Activated CD8-positive, alpha-beta T cell treated with anti-CD3 and anti-CD28 coated beads, Interleukin-2, amount 10 ng/mL, durations not matched to agents 7 days and 5 days (primary cell): Measurements from ENCODE around the gene FKBP1A. TPM values are rescaled to one million over a fixed set of nuclear protein-coding genes. Genes with fewer than 3 reads are reported as not detected.

Source experiments
- ATAC-seq: fragments of 150-1000 bp; cut with Tn5 transposase; one replicate; pipeline ENCODE4 v1.10.0; 2021; ENCODE audit warnings: moderate library complexity
- CTCF ChIA-PET: fragments of 350-600 bp; sonication (Branson Sonifier 250); formaldehyde crosslinking; loops from one replicate; lab custom pipeline; 2021; ENCODE audit warnings: antibody characterized with exemption; lab: Charles Lee
- POLR2A ChIA-PET: fragments of 350-600 bp; sonication (Branson Sonifier 250); formaldehyde crosslinking; loops from one replicate; lab custom pipeline; 2021; ENCODE audit warnings: antibody characterized with exemption; lab: Charles Lee
- DNase-seq: peaks from one replicate; pipeline ENCODE4 v3.0.0-alpha.2; 2020
- H3K27ac Mint-ChIP-seq: one replicate; pipeline ENCODE4 v1.8.0; 2021; ENCODE audit warnings: mild to moderate bottlenecking, mixed read lengths
- H3K27me3 Mint-ChIP-seq: one replicate; pipeline ENCODE4 v1.8.0; 2021; ENCODE audit warnings: low read depth, mixed read lengths
- H3K36me3 Mint-ChIP-seq: one replicate; pipeline ENCODE4 v1.8.0; 2021; ENCODE audit warnings: low read depth, mixed read lengths
- H3K4me1 Mint-ChIP-seq: one replicate; pipeline ENCODE4 v1.8.0; 2021; ENCODE audit warnings: low read depth, mixed read lengths
- H3K4me3 Mint-ChIP-seq: one replicate; pipeline ENCODE4 v1.8.0; 2021; ENCODE audit warnings: mild to moderate bottlenecking, mixed read lengths
- H3K9me3 Mint-ChIP-seq: one replicate; pipeline ENCODE4 v1.8.0; 2022; ENCODE audit warnings: mixed read lengths; ENCODE audit not compliant: insufficient read depth
- total RNA-seq, 2 experiments: library from RNA; stranded (reverse); gene quantifications; one replicate each; pipeline ENCODE4 v1.2.3, GENCODE V29; 2021

The FKBP1A gene
- total RNA-seq, 2 experiments from 2014 or later, result 288 to 291 TPM

DNA sequence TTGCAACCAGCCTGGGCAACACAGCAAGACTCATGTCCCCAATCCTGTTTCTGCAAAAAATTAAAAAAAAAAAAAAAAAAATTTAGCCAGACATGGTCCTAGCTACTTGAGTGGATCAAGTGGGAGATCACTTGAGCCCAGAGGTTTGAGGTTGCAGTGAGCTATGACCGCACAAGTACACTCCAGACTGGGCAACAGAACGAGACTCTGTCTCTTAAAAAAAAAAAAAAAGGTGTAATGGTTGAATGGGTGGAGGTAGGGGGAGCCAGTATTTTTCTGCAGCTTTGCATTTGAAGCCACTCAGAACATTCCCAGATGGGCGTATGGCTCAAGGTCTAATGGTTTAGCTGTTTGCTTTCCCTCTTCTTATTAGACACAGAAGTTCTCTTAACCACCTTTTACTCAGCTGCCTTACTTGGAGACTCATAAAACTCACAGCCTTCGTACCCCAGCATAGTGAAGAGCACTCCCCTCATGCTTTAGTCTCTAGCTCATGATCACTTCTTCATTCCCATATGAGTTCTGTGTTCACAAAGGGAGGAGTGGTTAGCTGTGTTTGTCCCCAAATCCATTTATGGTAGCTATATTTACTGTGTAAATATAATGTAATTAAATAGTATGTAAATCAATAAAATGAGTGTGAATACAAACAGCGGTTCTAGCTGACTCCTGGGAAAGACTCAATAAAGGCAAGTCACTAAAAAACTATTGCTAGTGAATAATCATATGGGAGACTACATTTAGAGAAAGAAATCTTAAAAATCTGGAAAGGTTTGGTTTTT is 9.0 kb downstream of the FKBP1A start:
- Mint-ChIP-seq H3K4me1 (peaks cover 91% of the 10 kb centered on the region), H3K9me3 (no peaks in the 10 kb centered on the region), H3K27me3 (no peaks in the 10 kb centered on the region), H3K36me3 (peaks cover 68% of the 10 kb centered on the region), H3K27ac (no peak overlapping the region), H3K4me3 (no peak overlapping the region)
- DNase-seq (no peak), ATAC-seq (no peak)
- CTCF ChIA-PET, result interaction anchor here (0.8 to 2.6 kb wide), 6 partner anchors 8 to 83 kb away, joined by 3 to 15 read pairs (median 4); partner anchors contain the start of gene NSFL1C
- POLR2A ChIA-PET, result interaction anchor here (0.6 to 1.5 kb wide), 2 partner anchors 9 to 14 kb away, joined by 4 to 6 read pairs; no protein-coding TSS in a partner anchor

DNA sequence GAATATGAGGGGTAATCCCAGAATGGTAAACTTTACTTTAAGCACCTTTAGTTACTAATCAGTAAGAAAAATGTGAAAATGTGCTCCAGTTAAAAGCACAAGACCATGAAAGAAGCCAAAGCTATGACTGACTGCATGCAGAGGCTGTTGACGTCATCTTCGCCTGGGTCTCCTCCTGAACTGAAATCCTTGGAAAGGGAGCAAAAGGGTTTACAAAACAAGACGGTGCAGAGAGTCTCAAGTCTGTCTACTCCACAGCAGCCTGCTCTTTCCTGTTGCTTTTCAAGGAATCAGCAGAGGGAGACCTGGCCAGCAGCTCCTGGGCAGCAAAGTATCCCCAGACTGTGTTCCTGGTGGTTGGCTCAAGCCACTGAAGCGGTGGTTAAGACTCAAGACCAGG is 10.2 kb downstream of the FKBP1A start:
- POLR2A ChIA-PET, result interaction anchor here (1.5 kb wide), 1 partner anchor 13 kb away, joined by 6 read pairs; no protein-coding TSS in a partner anchor
- ATAC-seq (no peak), DNase-seq (no peak)
- Mint-ChIP-seq H3K4me3 (no peak overlapping the region), H3K4me1 (peaks cover 91% of the 10 kb centered on the region), H3K9me3 (no peaks in the 10 kb centered on the region), H3K36me3 (peaks cover 68% of the 10 kb centered on the region), H3K27ac (no peak overlapping the region), H3K27me3 (no peaks in the 10 kb centered on the region)
- CTCF ChIA-PET, result interaction anchor here (1.0 to 2.6 kb wide), 6 partner anchors 9 to 84 kb away, joined by 3 to 15 read pairs (median 4); partner anchors contain the start of gene NSFL1C

DNA sequence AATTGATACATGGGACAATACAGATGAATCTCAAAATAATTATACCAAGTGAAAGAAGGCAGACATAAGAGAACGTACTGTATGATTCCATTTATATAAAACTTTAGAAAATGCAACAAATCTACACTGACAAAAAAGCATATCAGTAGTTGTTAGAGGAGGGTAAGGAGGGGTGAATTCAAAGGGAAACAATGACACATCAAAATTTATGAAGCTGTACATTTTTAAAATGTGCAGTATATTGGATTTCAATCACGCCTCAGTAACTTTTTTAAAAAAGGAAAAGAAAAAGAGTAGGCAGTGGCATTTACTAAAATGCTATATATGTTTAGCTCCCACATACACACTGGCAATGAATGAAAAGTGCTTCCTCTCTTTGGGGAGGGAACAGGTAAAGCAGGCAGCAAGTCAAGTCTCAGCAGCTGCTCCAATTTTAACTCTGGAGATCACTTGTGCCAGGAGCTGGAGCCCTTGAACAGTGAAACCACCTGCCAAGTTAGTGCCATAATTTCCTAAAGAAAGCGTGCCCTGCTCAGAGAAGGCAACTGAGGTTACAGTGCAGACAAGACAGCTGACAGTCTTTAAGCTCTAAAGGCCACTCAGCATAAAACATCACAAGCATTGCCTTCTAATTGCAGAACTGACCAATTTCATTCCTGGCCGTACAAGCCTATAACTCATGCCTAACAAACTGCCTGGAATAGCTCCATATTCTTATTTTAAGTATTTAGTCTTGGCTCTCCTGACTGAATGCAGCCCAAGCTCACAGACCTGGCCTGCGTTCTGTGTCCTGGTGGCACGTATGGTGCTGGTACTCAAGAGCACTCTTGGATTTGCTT is 10.9 kb downstream of the FKBP1A start:
- Mint-ChIP-seq H3K4me3 (no peak overlapping the region), H3K4me1 (peaks cover 92% of the 10 kb centered on the region), H3K27ac (no peak overlapping the region), H3K36me3 (peaks cover 69% of the 10 kb centered on the region), H3K27me3 (no peaks in the 10 kb centered on the region), H3K9me3 (no peaks in the 10 kb centered on the region)
- POLR2A ChIA-PET, result interaction anchor here (1.5 kb wide), 1 partner anchor 12 kb away, joined by 6 read pairs; no protein-coding TSS in a partner anchor
- DNase-seq (no peak), ATAC-seq (no peak)
- CTCF ChIA-PET, result interaction anchor here (1.1 to 2.6 kb wide), 7 partner anchors 9 to 81 kb away, joined by 3 to 15 read pairs (median 4); no protein-coding TSS in a partner anchor

DNA sequence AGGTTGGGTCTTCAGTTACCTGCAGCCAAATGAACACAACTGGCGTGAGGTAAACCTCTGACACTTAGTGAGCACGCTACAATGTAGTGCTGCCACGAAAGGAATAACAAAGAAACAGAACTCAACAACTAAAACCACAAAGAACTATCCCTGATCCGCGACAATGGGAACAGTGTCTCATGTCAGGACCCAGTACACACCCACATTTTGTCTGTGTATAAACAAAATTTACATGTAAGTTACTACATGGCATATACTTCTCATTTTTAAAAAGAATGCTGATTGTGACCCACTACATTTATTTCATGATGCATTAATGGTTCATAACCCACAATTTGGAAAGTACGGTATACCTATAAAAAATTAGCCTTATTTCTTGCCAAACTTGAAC is 14.1 kb downstream of the FKBP1A start:
- no peaks in the 10 kb centered on the region for H3K9me3 Mint-ChIP-seq
- H3K27ac Mint-ChIP-seq, result no peak overlapping the region
- POLR2A ChIA-PET, result no interaction called here
- H3K4me1 Mint-ChIP-seq, result peaks cover 93% of the 10 kb centered on the region
- no peak overlapping the region for H3K4me3 Mint-ChIP-seq
- no peak for DNase-seq
- no peaks in the 10 kb centered on the region for H3K27me3 Mint-ChIP-seq
- no peak for ATAC-seq
- H3K36me3 Mint-ChIP-seq, result peaks cover 72% of the 10 kb centered on the region
- CTCF ChIA-PET, result no interaction called here

DNA sequence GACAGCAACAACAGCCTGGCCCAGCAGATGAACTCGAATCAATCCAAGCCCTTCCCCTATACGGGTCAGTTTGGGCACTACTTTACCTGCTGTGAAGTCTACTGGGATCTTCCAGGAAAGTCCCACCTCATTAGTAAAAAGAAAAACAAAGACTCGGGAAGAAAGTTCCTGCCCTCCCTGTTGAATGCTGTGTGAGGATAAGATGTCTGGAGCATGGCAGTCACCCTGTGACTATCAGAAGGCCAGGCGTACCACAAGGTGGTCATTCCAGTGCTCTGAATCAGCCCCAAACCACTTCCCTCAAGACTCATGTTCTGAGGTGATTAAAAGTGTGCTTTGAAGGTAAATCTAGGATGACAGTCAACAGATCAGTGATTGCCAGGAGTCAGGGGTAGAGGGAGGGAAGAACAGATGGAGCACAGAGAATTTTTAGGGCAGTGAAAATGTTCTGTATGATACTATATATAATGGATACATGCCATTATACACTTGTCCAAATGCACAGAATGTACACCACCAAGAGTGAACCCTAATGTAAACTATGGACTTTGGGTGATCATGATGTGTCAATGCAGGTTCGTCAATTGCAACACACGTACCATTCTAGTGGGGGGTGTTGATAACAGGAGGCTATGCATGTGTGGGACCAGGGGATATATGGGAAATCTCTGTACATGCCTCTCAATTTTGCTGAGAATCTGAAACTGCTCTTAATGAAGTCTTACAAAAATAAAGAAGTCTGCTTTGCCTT is 14.7 kb downstream of the FKBP1A start:
- peaks cover 73% of the 10 kb centered on the region for H3K36me3 Mint-ChIP-seq
- no peaks in the 10 kb centered on the region for H3K27me3 Mint-ChIP-seq
- H3K9me3 Mint-ChIP-seq, result no peaks in the 10 kb centered on the region
- DNase-seq (no peak), ATAC-seq (peak; percentile 39)
- ChIA-PET CTCF (interaction anchor here (0.8 to 2.0 kb wide), 5 partner anchors 13 to 126 kb away, joined by 3 to 6 read pairs (median 3); partner anchors contain the start of gene NSFL1C), POLR2A (interaction anchor here (0.9 to 1.6 kb wide), 4 partner anchors 11 to 53 kb away, joined by 3 to 7 read pairs (median 4); no protein-coding TSS in a partner anchor)
- no peak overlapping the region for H3K4me3 Mint-ChIP-seq
- H3K27ac Mint-ChIP-seq, result peak overlapping the region; percentile 66
- peaks cover 95% of the 10 kb centered on the region for H3K4me1 Mint-ChIP-seq

DNA sequence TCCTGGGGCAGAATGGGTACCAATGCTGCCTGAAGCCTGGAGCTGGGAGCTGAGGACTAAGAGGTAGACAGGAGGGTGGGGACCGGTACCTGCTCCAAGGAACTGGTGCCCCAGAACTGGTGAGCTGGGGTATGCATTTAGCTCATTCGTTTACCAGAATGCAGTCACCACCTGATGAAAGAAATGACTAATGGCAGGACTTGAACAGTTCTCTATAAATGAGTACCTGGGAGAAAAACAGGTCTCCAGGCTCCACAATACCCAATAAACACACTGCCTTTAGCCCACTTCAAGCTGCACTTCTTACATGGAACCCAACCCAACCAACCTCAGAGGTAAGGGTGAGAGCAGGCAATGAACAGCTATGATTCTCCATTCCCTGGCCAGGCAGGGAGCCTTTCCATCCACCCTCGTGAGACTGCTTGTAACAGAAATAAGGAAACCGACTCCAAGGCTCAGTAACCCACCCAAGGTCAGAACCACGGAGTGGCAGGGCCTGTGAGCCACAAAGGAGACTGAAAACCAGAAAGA is 15.4 kb downstream of the FKBP1A start:
- ATAC-seq, result no peak
- no peak for DNase-seq
- Mint-ChIP-seq H3K27ac (peak overlapping the region; percentile 66), H3K4me3 (no peak overlapping the region), H3K27me3 (no peaks in the 10 kb centered on the region), H3K9me3 (no peaks in the 10 kb centered on the region), H3K36me3 (peaks cover 72% of the 10 kb centered on the region), H3K4me1 (peaks cover 92% of the 10 kb centered on the region)
- ChIA-PET CTCF (interaction anchor here (0.8 to 2.0 kb wide), 7 partner anchors 14 to 126 kb away, joined by 3 to 6 read pairs (median 3); partner anchors contain the start of gene NSFL1C), POLR2A (interaction anchor here (0.8 to 1.6 kb wide), 5 partner anchors 11 to 52 kb away, joined by 3 to 7 read pairs (median 4); no protein-coding TSS in a partner anchor)

DNA sequence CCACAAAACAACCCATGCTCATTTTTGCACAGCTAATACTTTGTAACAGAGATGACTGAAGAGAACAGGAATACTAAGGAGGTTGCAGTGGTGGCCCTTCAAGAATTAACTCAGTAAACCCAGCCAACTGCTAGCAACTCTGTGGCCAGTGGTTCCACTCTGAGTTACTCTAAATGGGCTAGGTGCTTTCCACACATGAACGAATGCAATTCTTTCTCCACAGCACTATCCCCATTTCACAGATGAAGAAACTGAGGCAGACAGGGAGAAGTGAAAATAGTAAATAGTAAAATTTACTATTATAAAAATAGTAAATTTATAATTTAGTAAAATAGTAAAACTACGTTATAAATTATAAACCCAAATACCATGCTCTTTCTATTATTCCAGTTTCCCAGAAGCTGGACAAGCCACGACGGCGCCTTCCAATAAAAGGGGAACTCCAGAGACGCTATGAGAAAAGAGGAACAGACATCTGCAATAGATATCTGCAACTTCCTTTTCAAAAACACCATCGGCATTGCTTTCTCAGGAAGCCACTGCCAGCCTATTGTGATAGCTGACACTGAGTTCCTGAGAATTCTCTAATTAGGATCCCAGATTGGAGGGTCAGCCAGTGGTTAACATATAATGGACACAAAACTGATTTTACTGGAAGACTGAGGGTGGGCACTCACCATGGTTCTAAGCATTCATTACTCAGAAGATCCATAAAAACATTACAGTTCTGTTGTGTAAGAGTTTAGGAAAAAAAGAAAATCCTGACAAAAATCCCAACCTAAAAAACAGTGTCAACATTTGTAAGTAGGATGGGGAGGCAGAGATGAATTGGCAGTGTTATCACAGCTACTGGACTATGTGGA is 16.2 kb downstream of the FKBP1A start:
- ChIA-PET POLR2A (interaction anchor here (0.5 to 1.6 kb wide), 5 partner anchors 12 to 42 kb away, joined by 3 to 7 read pairs (median 4); no protein-coding TSS in a partner anchor), CTCF (interaction anchor here (0.9 to 2.0 kb wide), 6 partner anchors 19 to 127 kb away, joined by 3 to 6 read pairs (median 3); no protein-coding TSS in a partner anchor)
- ATAC-seq, result no peak
- peaks cover 92% of the 10 kb centered on the region for H3K4me1 Mint-ChIP-seq
- peak overlapping the region; percentile 57 for H3K27ac Mint-ChIP-seq
- DNase-seq, result no peak
- no peak overlapping the region for H3K4me3 Mint-ChIP-seq
- peaks cover 74% of the 10 kb centered on the region for H3K36me3 Mint-ChIP-seq
- no peaks in the 10 kb centered on the region for H3K27me3 Mint-ChIP-seq
- no peaks in the 10 kb centered on the region for H3K9me3 Mint-ChIP-seq

DNA sequence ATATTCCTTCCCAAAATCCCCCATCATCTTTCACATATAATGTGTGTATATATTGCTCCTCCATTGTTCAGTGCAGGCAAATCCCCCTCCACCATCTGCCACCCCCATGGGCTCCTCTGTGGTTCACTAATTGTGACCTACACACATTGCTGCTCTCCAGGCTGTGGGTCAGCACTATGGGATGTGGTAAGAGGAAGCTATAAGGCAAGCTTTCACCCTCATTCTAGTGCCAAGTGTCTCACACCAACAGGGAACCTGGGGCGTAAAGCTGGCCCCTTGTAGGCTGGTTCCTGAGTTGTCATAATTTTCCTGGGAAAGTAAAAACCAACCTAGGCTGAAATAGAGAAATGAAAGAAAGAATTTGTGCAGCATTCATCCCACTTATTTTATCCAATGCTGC is 16.8 kb downstream of the FKBP1A start:
- POLR2A ChIA-PET, result interaction anchor here (0.5 kb wide), 1 partner anchor 42 kb away, joined by 3 read pairs; no protein-coding TSS in a partner anchor
- Mint-ChIP-seq H3K4me1 (peaks cover 92% of the 10 kb centered on the region), H3K27me3 (no peaks in the 10 kb centered on the region), H3K27ac (peak overlapping the region; percentile 57), H3K4me3 (no peak overlapping the region), H3K36me3 (peaks cover 76% of the 10 kb centered on the region), H3K9me3 (no peaks in the 10 kb centered on the region)
- no peak for ATAC-seq
- DNase-seq, result no peak
- CTCF ChIA-PET, result interaction anchor here (1.0 to 2.0 kb wide), 4 partner anchors 18 to 127 kb away, joined by 3 to 6 read pairs (median 3); no protein-coding TSS in a partner anchor

DNA sequence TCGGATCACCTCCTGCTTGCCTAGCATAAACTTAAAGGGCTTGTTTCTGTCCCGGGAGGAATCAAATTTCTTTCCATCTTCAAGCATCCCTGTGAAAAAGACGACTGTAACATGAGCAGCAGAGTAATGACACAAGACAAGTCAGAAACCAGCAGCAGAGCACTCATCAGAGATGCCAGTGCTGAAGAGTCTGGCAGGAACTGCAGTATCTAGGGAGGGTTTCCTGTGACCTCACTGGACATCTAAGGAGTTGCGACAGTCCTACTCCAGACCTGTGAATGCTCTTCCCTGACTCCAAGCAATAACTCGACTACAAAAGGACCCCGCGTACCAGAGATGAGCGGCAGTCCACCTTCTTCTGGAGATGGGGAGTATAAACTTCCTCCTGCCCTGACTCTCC is 17.3 kb downstream of the FKBP1A start:
- ChIA-PET POLR2A (no interaction called here), CTCF (interaction anchor here (1.0 to 1.3 kb wide), 2 partner anchors 17 to 18 kb away, joined by 3 read pairs; no protein-coding TSS in a partner anchor)
- H3K4me1 Mint-ChIP-seq, result peaks cover 88% of the 10 kb centered on the region
- DNase-seq (no peak), ATAC-seq (no peak)
- no peak overlapping the region for H3K4me3 Mint-ChIP-seq
- H3K27me3 Mint-ChIP-seq, result no peaks in the 10 kb centered on the region
- H3K27ac Mint-ChIP-seq, result peak overlapping the region; percentile 37
- peaks cover 79% of the 10 kb centered on the region for H3K36me3 Mint-ChIP-seq
- H3K9me3 Mint-ChIP-seq, result no peaks in the 10 kb centered on the region
